ENCODE measurements around the gene SETD5.

Gene SETD5

GRCh38 chr3:9408546-9408945 is 11.1 kb downstream of the SETD5 start:
- no peak for DNase-seq (ENCODE audit: low spot score)

- no peak for DNase-seq (ENCODE audit: low spot score)
Observed at GRCh38 chr3:9409981-9410854, 12.8 kb downstream of the SETD5 start.

DNA sequence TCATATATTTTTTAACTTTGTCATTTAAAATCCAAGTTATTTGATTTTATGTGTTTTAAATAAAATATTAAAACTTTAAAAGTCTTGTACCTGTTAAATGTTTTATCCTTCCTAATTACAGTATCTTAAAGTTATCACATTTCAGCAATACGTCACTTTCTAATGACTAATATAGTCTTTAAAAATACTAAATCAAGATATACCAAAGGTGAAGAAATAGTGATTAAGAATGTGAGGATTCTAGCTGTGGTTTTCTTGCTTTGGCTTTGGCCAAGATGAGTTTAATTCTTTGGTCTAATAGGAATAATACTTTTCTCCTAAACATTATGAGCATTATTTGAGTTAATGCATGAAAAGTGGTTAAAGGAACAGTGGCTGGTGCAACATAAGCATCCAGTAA is 13.9 kb downstream of the SETD5 start:
- DNase-seq (ENCODE audit: low spot score) = no peak

DNA sequence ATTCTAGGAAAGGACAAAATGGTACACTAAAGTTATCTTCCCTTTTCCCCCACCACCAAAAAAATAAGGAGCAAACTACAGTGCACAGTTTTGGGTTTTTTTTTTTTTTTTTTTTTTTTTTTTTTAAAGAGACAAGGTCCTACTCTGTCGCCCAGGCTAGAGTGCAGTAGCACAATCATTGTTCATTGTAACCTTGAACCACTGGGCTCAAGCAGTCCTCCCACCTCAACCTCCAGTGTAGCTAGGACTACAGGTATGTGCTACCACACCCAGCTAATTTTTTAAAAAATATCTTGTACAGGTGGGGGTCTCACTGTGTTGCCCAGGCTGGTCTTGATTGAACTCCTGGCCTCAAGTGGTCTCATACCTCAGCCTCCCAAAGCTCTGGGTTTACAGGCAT is 14.9 kb downstream of the SETD5 start:
- no peak for DNase-seq (ENCODE audit: low spot score)

DNA sequence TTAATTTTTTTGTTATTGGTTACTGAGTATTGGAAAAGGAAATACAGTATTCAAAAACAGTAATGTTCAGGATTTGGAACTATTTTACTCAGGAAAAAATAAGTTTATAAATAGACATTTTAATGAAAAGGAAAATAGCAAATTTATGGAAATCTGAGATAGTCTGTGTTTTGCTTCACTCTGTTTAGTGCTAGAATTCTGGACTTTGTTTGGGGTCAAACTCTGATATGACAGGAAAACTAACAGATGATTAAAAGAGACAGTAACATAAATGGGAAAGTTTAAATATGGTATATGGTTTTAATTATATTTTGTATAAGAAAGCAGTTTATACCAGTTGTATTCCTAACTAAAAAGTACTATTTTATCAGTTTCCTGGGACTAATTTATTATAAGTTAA is 17.4 kb downstream of the SETD5 start:
- DNase-seq (ENCODE audit: low spot score) = no peak

DNA sequence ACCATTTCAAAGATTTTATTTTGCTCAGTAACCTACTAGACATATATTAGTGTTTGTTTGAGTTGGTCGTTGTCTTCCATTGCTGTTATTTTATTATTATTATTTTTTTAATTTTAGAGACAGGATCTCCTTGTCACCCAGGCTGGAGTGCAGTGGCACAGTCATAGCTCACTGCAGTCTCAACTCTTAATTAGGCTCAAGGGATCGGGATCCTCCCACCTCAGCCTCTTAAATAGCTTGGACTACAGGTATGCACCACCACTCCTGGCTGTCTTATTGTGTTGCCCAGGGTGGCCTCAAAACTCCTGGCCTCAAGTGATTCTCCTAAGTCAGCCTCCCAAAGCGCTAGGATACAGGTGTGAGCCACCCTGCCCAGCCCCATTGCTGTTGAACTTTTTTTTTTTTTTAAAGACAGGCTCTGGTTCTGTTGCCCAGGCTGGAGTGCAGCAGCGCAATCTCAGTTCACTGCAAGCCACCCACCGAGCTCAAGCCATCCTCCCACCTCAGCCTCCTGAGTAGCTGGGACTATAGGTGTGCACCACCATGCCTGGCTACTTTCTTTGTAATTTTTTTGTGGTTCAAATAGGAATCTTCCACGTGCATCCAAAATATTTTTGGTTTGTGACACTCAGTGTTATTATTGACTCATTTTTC is 18.2 kb downstream of the SETD5 start:
- no peak for DNase-seq (ENCODE audit: low spot score)

GRCh38 chr3:9416139-9416780 is 18.8 kb downstream of the SETD5 start:
- DNase-seq (ENCODE audit: low spot score) = no peak

- no peak for DNase-seq (ENCODE audit: low spot score)
Observed at GRCh38 chr3:9420850-9421549, 23.6 kb downstream of the SETD5 start.

DNA sequence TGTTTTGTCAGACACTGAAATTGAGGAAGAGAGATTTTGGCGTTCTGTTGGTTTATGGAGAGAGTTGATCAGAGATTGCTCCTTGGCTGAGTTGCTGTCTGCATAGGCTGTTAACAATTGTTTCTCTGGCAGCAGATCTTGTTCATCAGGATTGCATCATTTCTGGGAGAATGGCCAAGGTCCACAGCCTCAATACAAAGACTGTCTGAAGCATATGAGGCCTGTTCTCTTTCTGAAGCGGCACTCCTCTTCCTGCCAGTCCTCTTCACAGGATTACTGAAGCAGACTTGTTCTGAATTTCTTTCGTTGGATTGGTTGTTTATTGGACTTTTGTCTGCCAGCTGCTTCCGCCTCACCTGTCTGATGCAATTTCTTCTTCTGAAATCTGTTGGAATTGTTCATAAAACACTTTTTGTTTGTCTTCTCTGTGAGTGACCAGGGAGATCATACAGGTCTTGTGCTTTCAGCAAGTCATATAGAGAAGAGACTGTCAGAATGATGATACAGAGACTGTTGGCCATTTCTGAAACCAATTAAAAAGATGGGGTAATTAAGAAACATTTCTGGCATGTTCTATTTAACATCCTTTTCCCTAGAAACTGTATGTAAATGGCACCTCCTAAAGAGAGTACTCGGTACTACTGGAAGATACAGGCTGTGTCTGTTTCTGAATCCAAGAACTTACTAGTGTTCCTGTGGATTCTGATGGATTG is 25.5 kb downstream of the SETD5 start:
- DNase-seq (ENCODE audit: low spot score) = no peak

GRCh38 chr3:9428411-9428810 is 31.0 kb downstream of the SETD5 start:
- DNase-seq (ENCODE audit: low spot score) = no peak

GRCh38 chr3:9430733-9431132 is 33.3 kb downstream of the SETD5 start:
- no peak for DNase-seq (ENCODE audit: low spot score)

- no peak for DNase-seq (ENCODE audit: low spot score)
Observed at GRCh38 chr3:9433627-9434521, 36.5 kb downstream of the SETD5 start.

GRCh38 chr3:9435316-9435715 is 37.9 kb downstream of the SETD5 start:
- no peak for DNase-seq (ENCODE audit: low spot score)

- DNase-seq (ENCODE audit: low spot score) = no peak
Observed at GRCh38 chr3:9439331-9439730, 41.9 kb downstream of the SETD5 start.

DNA sequence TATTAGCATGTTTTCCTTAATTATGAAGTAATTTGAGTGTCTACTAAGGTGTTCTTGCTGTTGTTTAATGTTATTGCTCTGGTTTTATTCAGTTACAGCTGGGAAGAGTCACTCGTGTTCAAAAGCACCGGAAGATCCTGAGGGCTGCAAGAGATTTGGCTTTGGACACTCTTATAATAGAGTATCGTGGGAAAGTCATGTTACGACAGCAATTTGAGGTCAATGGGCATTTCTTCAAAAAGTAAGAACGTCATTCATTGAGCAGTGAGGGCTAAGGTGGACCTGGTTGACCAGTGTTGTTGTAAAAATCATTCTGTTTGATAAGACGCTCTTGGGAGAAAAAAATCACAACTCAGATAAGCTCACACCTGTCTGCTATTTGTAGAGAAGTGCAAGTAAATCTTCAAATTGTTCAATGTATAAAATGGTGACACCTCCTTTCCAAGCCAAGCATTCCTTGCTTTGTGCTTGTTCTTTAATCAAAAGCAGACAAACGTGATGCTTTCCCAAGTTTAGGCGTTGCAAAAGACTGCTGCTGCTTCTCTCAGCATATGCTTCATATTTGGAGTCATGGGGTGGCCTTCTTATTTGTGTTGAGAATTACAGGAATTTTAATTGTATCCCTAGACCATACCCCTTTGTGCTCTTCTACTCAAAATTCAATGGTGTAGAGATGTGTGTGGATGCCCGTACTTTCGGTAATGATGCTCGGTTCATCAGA is 44.2 kb downstream of the SETD5 start:
- DNase-seq (ENCODE audit: low spot score) = no peak

DNA sequence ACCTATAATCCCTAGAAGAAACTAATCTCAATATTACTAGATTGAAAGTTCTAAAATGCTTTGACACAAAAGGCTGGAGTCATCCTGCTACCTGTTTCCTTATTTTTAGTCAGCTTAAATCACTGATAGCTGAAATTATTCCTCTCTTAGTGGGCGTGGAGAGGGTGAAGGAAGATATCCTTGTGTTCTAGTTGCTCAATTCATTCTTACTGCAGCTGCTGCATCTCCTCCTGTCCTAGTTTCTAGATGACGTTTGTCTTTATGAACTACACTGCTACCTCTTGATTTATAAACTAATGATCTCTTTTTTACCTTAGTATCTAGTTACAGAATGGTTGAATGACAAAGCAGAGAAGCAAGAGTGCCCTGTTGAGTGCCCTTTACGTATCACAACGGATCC is 50.7 kb downstream of the SETD5 start:
- DNase-seq (ENCODE audit: low spot score) = no peak

GRCh38 chr3:9448643-9449042 is 51.2 kb downstream of the SETD5 start:
- no peak for DNase-seq (ENCODE audit: low spot score)

DNA sequence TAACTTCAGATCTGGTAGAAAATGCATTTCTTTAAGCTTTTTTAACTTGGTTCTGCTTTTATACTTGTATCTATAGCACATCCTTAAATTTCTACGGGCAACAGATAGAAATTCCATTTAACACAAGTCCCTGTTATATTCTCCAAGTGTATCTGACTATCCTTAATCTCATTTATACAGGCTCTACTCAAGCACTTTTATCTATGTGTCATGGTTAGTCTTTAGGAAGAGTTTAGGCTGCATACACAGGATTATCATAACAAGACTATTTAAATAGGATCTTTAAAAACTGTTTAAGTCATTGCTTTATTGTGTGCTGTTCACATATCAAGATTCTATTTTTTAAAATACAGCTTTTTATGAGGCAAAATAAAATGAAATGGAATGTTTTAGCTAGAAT is 52.7 kb downstream of the SETD5 start:
- DNase-seq (ENCODE audit: low spot score) = no peak

DNA sequence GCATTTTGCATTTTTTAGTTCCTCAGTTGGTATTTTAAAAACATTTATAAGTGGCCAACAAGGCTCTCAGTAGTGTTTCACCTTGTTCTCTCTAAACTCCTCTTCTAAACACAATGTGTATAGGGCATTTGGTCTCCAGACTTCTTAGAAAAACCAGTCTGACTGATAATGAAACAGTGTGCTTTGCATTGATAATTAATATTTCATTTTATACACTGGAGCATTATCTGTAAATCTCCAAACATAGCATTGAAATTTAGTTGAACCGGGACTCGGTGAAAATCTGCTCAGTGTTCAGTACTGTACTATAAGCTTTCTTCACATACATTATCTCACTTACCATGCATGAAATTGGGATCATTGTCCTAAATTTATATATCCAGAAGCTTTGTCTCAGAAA is 53.6 kb downstream of the SETD5 start:
- DNase-seq (ENCODE audit: low spot score) = no peak

- no peak for DNase-seq (ENCODE audit: low spot score)
Observed at GRCh38 chr3:9452417-9452816, 55.0 kb downstream of the SETD5 start.
